ENCODE measurements around the gene HSPH1. TPM values are rescaled to one million over a fixed set of nuclear protein-coding genes. Genes with fewer than 3 reads are reported as not detected.

The HSPH1 gene
- polyA plus RNA-seq, 1 donor (not counting 4 experiments of a cell fraction or from before 2014, with no cell fraction given) = 111 TPM

DNA sequence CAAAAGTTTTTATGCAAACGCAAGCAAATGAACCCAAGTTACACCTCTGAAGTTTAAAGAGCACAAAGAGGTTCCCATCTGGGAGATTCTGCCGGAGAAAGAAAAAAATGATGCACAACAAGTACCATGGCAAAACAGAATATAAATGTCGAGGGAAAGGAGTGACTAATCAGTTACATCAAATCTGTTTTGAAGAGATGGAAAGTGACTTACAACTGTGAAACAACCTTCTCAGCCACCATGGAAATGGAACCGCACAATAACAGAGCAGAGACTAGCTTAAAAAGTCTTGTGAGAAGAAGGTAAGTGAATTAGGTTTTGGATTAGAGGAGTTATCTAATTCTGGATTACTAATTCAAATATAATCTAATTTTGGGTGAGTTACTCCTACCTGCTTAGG lies 2.4 kb downstream of the HSPH1 start:
- H3K9me1 ChIP-seq (ENCODE audit: control insufficient read depth, extremely low read depth, insufficient read depth, low read length) = no peaks in the 10 kb centered on the region
- FAIRE-seq (no peak), DNase-seq (ENCODE audit: low read depth, low spot score) (no peak)
- dilution Hi-C loops (cut with MboI; ENCODE audit: extremely low pct_ligation_motif_present, low sequenced_read_pairs) = no loop called here
- peaks cover 54% of the 10 kb centered on the region for H3K79me2 ChIP-seq (ENCODE audit: control insufficient read depth, insufficient read depth, low read length)
- no peak overlapping the region for H3K27ac ChIP-seq (ENCODE audit: control insufficient read depth, insufficient read depth, low read length)
- peak overlapping the region; percentile 66 to 94 (median 87) for H3K4me3 ChIP-seq (ENCODE audit: control insufficient read depth in 2 of 3, extremely low read depth in 1 of 3, insufficient read depth in 2 of 3, low read depth in 1 of 3, low read length in 3 of 3)
- TF ChIP-seq, protein P1, sequence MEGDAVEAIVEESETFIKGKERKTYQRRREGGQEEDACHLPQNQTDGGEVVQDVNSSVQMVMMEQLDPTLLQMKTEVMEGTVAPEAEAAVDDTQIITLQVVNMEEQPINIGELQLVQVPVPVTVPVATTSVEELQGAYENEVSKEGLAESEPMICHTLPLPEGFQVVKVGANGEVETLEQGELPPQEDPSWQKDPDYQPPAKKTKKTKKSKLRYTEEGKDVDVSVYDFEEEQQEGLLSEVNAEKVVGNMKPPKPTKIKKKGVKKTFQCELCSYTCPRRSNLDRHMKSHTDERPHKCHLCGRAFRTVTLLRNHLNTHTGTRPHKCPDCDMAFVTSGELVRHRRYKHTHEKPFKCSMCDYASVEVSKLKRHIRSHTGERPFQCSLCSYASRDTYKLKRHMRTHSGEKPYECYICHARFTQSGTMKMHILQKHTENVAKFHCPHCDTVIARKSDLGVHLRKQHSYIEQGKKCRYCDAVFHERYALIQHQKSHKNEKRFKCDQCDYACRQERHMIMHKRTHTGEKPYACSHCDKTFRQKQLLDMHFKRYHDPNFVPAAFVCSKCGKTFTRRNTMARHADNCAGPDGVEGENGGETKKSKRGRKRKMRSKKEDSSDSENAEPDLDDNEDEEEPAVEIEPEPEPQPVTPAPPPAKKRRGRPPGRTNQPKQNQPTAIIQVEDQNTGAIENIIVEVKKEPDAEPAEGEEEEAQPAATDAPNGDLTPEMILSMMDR (optimal IDR thresholded peaks at IDR 0.05 in 1 of 3, IDR thresholded peaks at IDR 0.05 in 1 of 3, conservative IDR thresholded peaks at IDR 0.05 in 1 of 3; ENCODE audit: extremely low read depth in 1 of 3, insufficient read depth in 2 of 3, low read length in 3 of 3) = no peak
- H2AFZ ChIP-seq (ENCODE audit: control insufficient read depth, low read length) = no peak overlapping the region
- peak overlapping the region; percentile 81 for H3K4me2 ChIP-seq (ENCODE audit: control insufficient read depth, extremely low read depth, insufficient read depth, low read depth, low read length)
- H3K9ac ChIP-seq (ENCODE audit: control insufficient read depth, extremely low read depth, insufficient read depth, low read length) = no peak overlapping the region
- H4K20me1 ChIP-seq (ENCODE audit: control insufficient read depth, extremely low read depth, insufficient read depth, low read length) = no peaks in the 10 kb centered on the region
- peaks cover 24% of the 10 kb centered on the region for H3K4me1 ChIP-seq (ENCODE audit: control insufficient read depth, extremely low read depth, insufficient read depth, low read length)
- no peaks in the 10 kb centered on the region for H3K9me3 ChIP-seq (ENCODE audit: control insufficient read depth, low read depth, low read length)
- no peaks in the 10 kb centered on the region for H3K27me3 ChIP-seq (ENCODE audit: control insufficient read depth, extremely low read depth, insufficient read depth, low read length)
- H3K36me3 ChIP-seq (ENCODE audit: control insufficient read depth in 2 of 2, extremely low read depth in 1 of 2, insufficient read depth in 2 of 2, low read length in 2 of 2) = peaks cover 7% of the 10 kb centered on the region in 2 experiments

DNA sequence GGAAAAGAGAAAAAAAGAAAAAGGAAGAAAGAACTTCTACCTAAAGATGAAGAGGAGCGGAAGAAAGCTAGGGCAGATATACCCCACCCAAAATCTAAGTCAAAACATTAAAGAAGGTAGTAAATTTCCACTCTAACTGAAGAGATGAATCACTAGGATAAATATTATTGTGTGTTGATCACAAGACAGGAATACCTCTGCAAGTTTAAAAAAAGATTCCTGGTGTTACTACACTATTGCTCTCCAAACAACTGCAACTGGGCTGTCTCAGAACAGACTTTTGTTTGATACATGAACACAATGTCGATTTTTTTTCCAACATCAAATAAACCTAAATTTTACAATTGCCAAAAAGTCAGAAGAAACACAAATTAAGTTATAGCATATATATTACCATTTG lies 6.8 kb downstream of the HSPH1 start:
- Histone ChIP-seq H4K20me1 (ENCODE audit: control insufficient read depth, extremely low read depth, insufficient read depth, low read length) (no peaks in the 10 kb centered on the region), H3K9me3 (ENCODE audit: control insufficient read depth, low read depth, low read length) (no peaks in the 10 kb centered on the region), H3K4me2 (ENCODE audit: control insufficient read depth, extremely low read depth, insufficient read depth, low read depth, low read length) (no peak overlapping the region), H3K79me2 (ENCODE audit: control insufficient read depth, insufficient read depth, low read length) (peaks cover 42% of the 10 kb centered on the region), H3K27ac (ENCODE audit: control insufficient read depth, insufficient read depth, low read length) (no peak overlapping the region), H3K36me3 (ENCODE audit: control insufficient read depth in 2 of 2, extremely low read depth in 1 of 2, insufficient read depth in 2 of 2, low read length in 2 of 2) (peaks cover 26 to 28% of the 10 kb centered on the region in 2 experiments), H3K9ac (ENCODE audit: control insufficient read depth, extremely low read depth, insufficient read depth, low read length) (no peak overlapping the region), H3K9me1 (ENCODE audit: control insufficient read depth, extremely low read depth, insufficient read depth, low read length) (no peaks in the 10 kb centered on the region), H3K4me1 (ENCODE audit: control insufficient read depth, extremely low read depth, insufficient read depth, low read length) (peaks cover 18% of the 10 kb centered on the region), H2AFZ (ENCODE audit: control insufficient read depth, low read length) (no peak overlapping the region), H3K4me3 (ENCODE audit: control insufficient read depth in 2 of 3, extremely low read depth in 1 of 3, insufficient read depth in 2 of 3, low read depth in 1 of 3, low read length in 3 of 3) (no peak overlapping the region), H3K27me3 (ENCODE audit: control insufficient read depth, extremely low read depth, insufficient read depth, low read length) (no peaks in the 10 kb centered on the region)
- DNase-seq (ENCODE audit: low read depth, low spot score) = no peak
- no peak for FAIRE-seq
- dilution Hi-C loops (cut with MboI; ENCODE audit: extremely low pct_ligation_motif_present, low sequenced_read_pairs) = no loop called here
- TF ChIP-seq EZH2 (IDR thresholded peaks at IDR 0.05; ENCODE audit: low read length) = no peak
- TF ChIP-seq, protein P1 (optimal IDR thresholded peaks at IDR 0.05 in 1 of 3, IDR thresholded peaks at IDR 0.05 in 1 of 3, conservative IDR thresholded peaks at IDR 0.05 in 1 of 3; ENCODE audit: extremely low read depth in 1 of 3, insufficient read depth in 2 of 3, low read length in 3 of 3) = no peak
